Peyer's patch (tissue), 4 donors: ENCODE results near the gene DHODH.

ENCODE experiments used
- POLR2A ChIP-seq, 2 donors: fragments of 450-650 bp; IDR thresholded peaks; one replicate each; pipeline ENCODE4 v1.5.1; 2017; ENCODE audit warnings: antibody characterized with exemption in 2 of 2, mild to moderate bottlenecking in 2 of 2, moderate library complexity in 2 of 2
- TF ChIP-seq, protein P1 (sequence below), 6 experiments: fragments of 450-650 bp in 4 of 6; fragments of 200-600 bp in 2 of 6; sonication (generic) in 1 of 6; IDR thresholded peaks; one replicate each; pipeline ENCODE4 v1.5.1; 2017 to 2019; ENCODE audit warnings: antibody characterized with exemption in 6 of 6, mild to moderate bottlenecking in 3 of 6, moderate library complexity in 1 of 6

DNA sequence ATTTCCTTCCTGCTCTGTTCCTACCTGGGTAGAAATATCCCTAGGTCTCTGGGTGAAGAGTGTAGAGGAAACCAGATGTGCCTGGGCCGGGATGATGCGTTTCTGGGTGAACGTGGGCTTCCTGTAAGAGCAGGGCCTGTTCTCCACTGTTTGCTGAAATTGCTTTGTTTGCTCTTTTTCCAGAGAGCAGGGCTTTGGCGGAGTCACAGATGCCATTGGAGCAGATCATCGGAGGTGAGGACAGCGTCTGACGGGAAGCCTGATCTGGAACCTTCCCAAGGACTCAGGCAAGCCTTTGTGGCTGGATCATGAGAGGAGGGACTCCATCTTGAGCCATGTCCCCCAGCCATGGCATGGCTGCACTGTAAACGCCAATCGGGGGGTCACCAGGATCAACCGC, 15.4 kb downstream of the DHODH start:
- TF ChIP-seq POLR2A (IDR thresholded peaks at IDR 0.05) = no peak
- TF ChIP-seq, protein P1, sequence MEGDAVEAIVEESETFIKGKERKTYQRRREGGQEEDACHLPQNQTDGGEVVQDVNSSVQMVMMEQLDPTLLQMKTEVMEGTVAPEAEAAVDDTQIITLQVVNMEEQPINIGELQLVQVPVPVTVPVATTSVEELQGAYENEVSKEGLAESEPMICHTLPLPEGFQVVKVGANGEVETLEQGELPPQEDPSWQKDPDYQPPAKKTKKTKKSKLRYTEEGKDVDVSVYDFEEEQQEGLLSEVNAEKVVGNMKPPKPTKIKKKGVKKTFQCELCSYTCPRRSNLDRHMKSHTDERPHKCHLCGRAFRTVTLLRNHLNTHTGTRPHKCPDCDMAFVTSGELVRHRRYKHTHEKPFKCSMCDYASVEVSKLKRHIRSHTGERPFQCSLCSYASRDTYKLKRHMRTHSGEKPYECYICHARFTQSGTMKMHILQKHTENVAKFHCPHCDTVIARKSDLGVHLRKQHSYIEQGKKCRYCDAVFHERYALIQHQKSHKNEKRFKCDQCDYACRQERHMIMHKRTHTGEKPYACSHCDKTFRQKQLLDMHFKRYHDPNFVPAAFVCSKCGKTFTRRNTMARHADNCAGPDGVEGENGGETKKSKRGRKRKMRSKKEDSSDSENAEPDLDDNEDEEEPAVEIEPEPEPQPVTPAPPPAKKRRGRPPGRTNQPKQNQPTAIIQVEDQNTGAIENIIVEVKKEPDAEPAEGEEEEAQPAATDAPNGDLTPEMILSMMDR (IDR thresholded peaks at IDR 0.05) = no peak
